Activated CD4-positive, alpha-beta T cell treated with anti-CD3 and anti-CD28 coated beads, Interleukin-2, amount 10 ng/mL, durations not matched to agents 24 days and 14 days (primary cell): ENCODE results near the gene RAPGEF4. TPM values are rescaled to one million over a fixed set of nuclear protein-coding genes. Genes with fewer than 3 reads are reported as not detected.

Source experiments
- DNase-seq: peaks from one replicate; pipeline ENCODE4 v3.0.0; 2022
- H3K27ac Mint-ChIP-seq: one replicate; pipeline ENCODE4 v1.8.0; 2022; ENCODE audit warnings: mild to moderate bottlenecking, mixed read lengths
- H3K27me3 Mint-ChIP-seq: one replicate; pipeline ENCODE4 v1.8.0; 2022; ENCODE audit warnings: mixed read lengths
- H3K36me3 Mint-ChIP-seq: one replicate; pipeline ENCODE4 v1.8.0; 2022; ENCODE audit warnings: low read depth, mild to moderate bottlenecking, mixed read lengths
- H3K4me1 Mint-ChIP-seq: one replicate; pipeline ENCODE4 v1.8.0; 2021; ENCODE audit warnings: mixed read lengths
- H3K4me3 Mint-ChIP-seq: one replicate; pipeline ENCODE4 v1.8.0; 2022; ENCODE audit warnings: mild to moderate bottlenecking, moderate library complexity, mixed read lengths
- H3K9me3 Mint-ChIP-seq: one replicate; pipeline ENCODE4 v1.8.0; 2021; ENCODE audit warnings: mixed read lengths
- intact Hi-C: fragments of 100-400 bp; cut with micrococcal nuclease; formaldehyde crosslinking; loops from one replicate; pipeline ENCODE4 v1.15.1; 2023
- total RNA-seq: library from RNA; stranded (reverse); gene quantifications from 2 replicates; pipeline ENCODE4 v1.2.3, GENCODE V29; 2022

The RAPGEF4 gene
- total RNA-seq, 1 donor from 2014 or later: 0.37 TPM

GRCh38 chr2:172994864-172995263, 259.2 kb downstream of the RAPGEF4 start:
- intact Hi-C loops: no loop called here
- peaks cover 2% of the 10 kb centered on the region for H3K27me3 Mint-ChIP-seq
- no peaks in the 10 kb centered on the region for H3K9me3 Mint-ChIP-seq
- no peaks in the 10 kb centered on the region for H3K36me3 Mint-ChIP-seq
- H3K4me3 Mint-ChIP-seq: no peak overlapping the region
- no peak overlapping the region for H3K27ac Mint-ChIP-seq
- no peak for DNase-seq
- no peaks in the 10 kb centered on the region for H3K4me1 Mint-ChIP-seq

- intact Hi-C loops: no loop called here
- H3K4me3 Mint-ChIP-seq: no peak overlapping the region
- H3K4me1 Mint-ChIP-seq: no peaks in the 10 kb centered on the region
- H3K9me3 Mint-ChIP-seq: no peaks in the 10 kb centered on the region
- H3K27me3 Mint-ChIP-seq: peaks cover 3% of the 10 kb centered on the region
- no peak for DNase-seq
- H3K27ac Mint-ChIP-seq: no peak overlapping the region
- H3K36me3 Mint-ChIP-seq: no peaks in the 10 kb centered on the region
Observed at GRCh38 chr2:172995323-172996244, 259.9 kb downstream of the RAPGEF4 start.

GRCh38 chr2:172996387-172996961, 260.8 kb downstream of the RAPGEF4 start:
- Mint-ChIP-seq H3K27me3 (peaks cover 6% of the 10 kb centered on the region), H3K4me1 (no peaks in the 10 kb centered on the region), H3K36me3 (no peaks in the 10 kb centered on the region), H3K9me3 (no peaks in the 10 kb centered on the region), H3K27ac (no peak overlapping the region), H3K4me3 (no peak overlapping the region)
- intact Hi-C loops: no loop called here
- DNase-seq: no peak

GRCh38 chr2:172997031-172997430, 261.4 kb downstream of the RAPGEF4 start:
- Mint-ChIP-seq H3K36me3 (no peaks in the 10 kb centered on the region), H3K27ac (no peak overlapping the region), H3K27me3 (peaks cover 6% of the 10 kb centered on the region), H3K4me1 (no peaks in the 10 kb centered on the region), H3K4me3 (no peak overlapping the region), H3K9me3 (no peaks in the 10 kb centered on the region)
- intact Hi-C loops: no loop called here
- DNase-seq: no peak

GRCh38 chr2:172998547-172999272, 263.1 kb downstream of the RAPGEF4 start:
- Mint-ChIP-seq H3K27ac (no peak overlapping the region), H3K4me3 (no peak overlapping the region), H3K27me3 (peaks cover 6% of the 10 kb centered on the region), H3K36me3 (no peaks in the 10 kb centered on the region), H3K4me1 (no peaks in the 10 kb centered on the region), H3K9me3 (no peaks in the 10 kb centered on the region)
- DNase-seq: no peak
- intact Hi-C loops: no loop called here

- Mint-ChIP-seq H3K36me3 (no peaks in the 10 kb centered on the region), H3K27me3 (peaks cover 6% of the 10 kb centered on the region), H3K4me3 (no peak overlapping the region), H3K9me3 (no peaks in the 10 kb centered on the region), H3K4me1 (no peaks in the 10 kb centered on the region), H3K27ac (no peak overlapping the region)
- intact Hi-C loops: no loop called here
- DNase-seq: no peak
Observed at GRCh38 chr2:172999641-173000386, 264.2 kb downstream of the RAPGEF4 start.

GRCh38 chr2:173001664-173002604, 266.3 kb downstream of the RAPGEF4 start:
- H3K4me3 Mint-ChIP-seq: no peak overlapping the region
- no peak overlapping the region for H3K27ac Mint-ChIP-seq
- no peak for DNase-seq
- no peaks in the 10 kb centered on the region for H3K9me3 Mint-ChIP-seq
- intact Hi-C loops: no loop called here
- H3K27me3 Mint-ChIP-seq: peaks cover 6% of the 10 kb centered on the region
- no peaks in the 10 kb centered on the region for H3K36me3 Mint-ChIP-seq
- H3K4me1 Mint-ChIP-seq: no peaks in the 10 kb centered on the region

- DNase-seq: no peak
- Mint-ChIP-seq H3K27ac (no peak overlapping the region), H3K27me3 (peaks cover 4% of the 10 kb centered on the region), H3K9me3 (no peaks in the 10 kb centered on the region), H3K4me3 (no peak overlapping the region), H3K4me1 (no peaks in the 10 kb centered on the region), H3K36me3 (no peaks in the 10 kb centered on the region)
- intact Hi-C loops: no loop called here
Observed at GRCh38 chr2:173002751-173003541, 267.3 kb downstream of the RAPGEF4 start.

GRCh38 chr2:173008786-173009185, 273.1 kb downstream of the RAPGEF4 start:
- no peaks in the 10 kb centered on the region for H3K4me1 Mint-ChIP-seq
- H3K9me3 Mint-ChIP-seq: peaks cover 4% of the 10 kb centered on the region
- DNase-seq: no peak
- no peaks in the 10 kb centered on the region for H3K36me3 Mint-ChIP-seq
- peaks cover 4% of the 10 kb centered on the region for H3K27me3 Mint-ChIP-seq
- intact Hi-C loops: no loop called here
- H3K4me3 Mint-ChIP-seq: no peak overlapping the region
- no peak overlapping the region for H3K27ac Mint-ChIP-seq

- Mint-ChIP-seq H3K9me3 (peaks cover 4% of the 10 kb centered on the region), H3K27ac (no peak overlapping the region), H3K27me3 (peaks cover 4% of the 10 kb centered on the region), H3K36me3 (no peaks in the 10 kb centered on the region), H3K4me3 (no peak overlapping the region), H3K4me1 (no peaks in the 10 kb centered on the region)
- no peak for DNase-seq
- intact Hi-C loops: no loop called here
Observed at GRCh38 chr2:173010233-173010632, 274.6 kb downstream of the RAPGEF4 start.

GRCh38 chr2:173016451-173016850, 280.8 kb downstream of the RAPGEF4 start:
- Mint-ChIP-seq H3K36me3 (no peaks in the 10 kb centered on the region), H3K4me1 (no peaks in the 10 kb centered on the region), H3K27ac (no peak overlapping the region), H3K4me3 (no peak overlapping the region), H3K27me3 (no peaks in the 10 kb centered on the region), H3K9me3 (no peaks in the 10 kb centered on the region)
- intact Hi-C loops: no loop called here
- DNase-seq: no peak

GRCh38 chr2:173017646-173018420, 282.2 kb downstream of the RAPGEF4 start:
- intact Hi-C loops: no loop called here
- Mint-ChIP-seq H3K27me3 (no peaks in the 10 kb centered on the region), H3K27ac (no peak overlapping the region), H3K4me3 (no peak overlapping the region), H3K36me3 (no peaks in the 10 kb centered on the region), H3K4me1 (no peaks in the 10 kb centered on the region), H3K9me3 (no peaks in the 10 kb centered on the region)
- no peak for DNase-seq
